Kidney capillary endothelial cell (primary cell): ENCODE measurements around the gene SSBP2.
"Not testable (repeated sequence)": the region's sequence is repeated elsewhere in the genome, so short reads cannot be mapped to it uniquely, and the experiment has no call there.

Experiments
- DNase-seq: peaks from one replicate; pipeline ENCODE4 v3.0.0-alpha.2; 2018; ENCODE audit warnings: low spot score

Gene SSBP2

GRCh38 chr5:81657386-81657785 lies 93.5 kb downstream of the SSBP2 start:
- no peak for DNase-seq

- DNase-seq, result no peak
Measured at GRCh38 chr5:81656783-81657182, 94.1 kb downstream of the SSBP2 start.

- no peak for DNase-seq
Measured at GRCh38 chr5:81650987-81651386, 99.9 kb downstream of the SSBP2 start.

GRCh38 chr5:81646469-81646995 lies 104.4 kb downstream of the SSBP2 start:
- DNase-seq, result no peak

- no peak for DNase-seq
Measured at GRCh38 chr5:81642210-81642609, 108.7 kb downstream of the SSBP2 start.

GRCh38 chr5:81639556-81639955 lies 111.3 kb downstream of the SSBP2 start:
- no peak for DNase-seq

- no peak for DNase-seq
Measured at GRCh38 chr5:81638471-81638870, 112.4 kb downstream of the SSBP2 start.

GRCh38 chr5:81633891-81634290 lies 117.0 kb downstream of the SSBP2 start:
- DNase-seq, result no peak

- no peak for DNase-seq
Measured at GRCh38 chr5:81633471-81633870, 117.4 kb downstream of the SSBP2 start.

GRCh38 chr5:81632679-81633078 lies 118.2 kb downstream of the SSBP2 start:
- DNase-seq, result no peak

GRCh38 chr5:81631621-81632020 lies 119.3 kb downstream of the SSBP2 start:
- DNase-seq, result no peak

GRCh38 chr5:81631124-81631523 lies 119.8 kb downstream of the SSBP2 start:
- no peak for DNase-seq

- DNase-seq, result no peak
Measured at GRCh38 chr5:81630684-81631083, 120.2 kb downstream of the SSBP2 start.

- no peak for DNase-seq
Measured at GRCh38 chr5:81629986-81630385, 120.9 kb downstream of the SSBP2 start.

- not testable (repeated sequence) for DNase-seq
Measured at GRCh38 chr5:81628061-81628460, 122.8 kb downstream of the SSBP2 start.

GRCh38 chr5:81626524-81626923 lies 124.4 kb downstream of the SSBP2 start:
- DNase-seq, result peak; percentile 96

GRCh38 chr5:81609810-81610375 lies 141.0 kb downstream of the SSBP2 start:
- no peak for DNase-seq

- no peak for DNase-seq
Measured at GRCh38 chr5:81608976-81609375, 141.9 kb downstream of the SSBP2 start.

- DNase-seq, result no peak
Measured at GRCh38 chr5:81607693-81608092, 143.2 kb downstream of the SSBP2 start.

- no peak for DNase-seq
Measured at GRCh38 chr5:81606150-81606549, 144.7 kb downstream of the SSBP2 start.

- DNase-seq, result no peak
Measured at GRCh38 chr5:81605299-81605698, 145.6 kb downstream of the SSBP2 start.

GRCh38 chr5:81604193-81604592 lies 146.7 kb downstream of the SSBP2 start:
- no peak for DNase-seq

GRCh38 chr5:81601919-81602318 lies 149.0 kb downstream of the SSBP2 start:
- peak; percentile 60 for DNase-seq

GRCh38 chr5:81592085-81592484 lies 158.8 kb downstream of the SSBP2 start:
- not testable (repeated sequence) for DNase-seq
